B cell (primary cell): ENCODE results near the gene UNC119.

Experiments
- CTCF ChIP-seq: fragments of 200-600 bp; IDR thresholded peaks from one replicate; pipeline ENCODE4 v1.8.0; 2022; ENCODE audit warnings: antibody characterized with exemption, mild to moderate bottlenecking
- EZH2 ChIP-seq: IDR thresholded peaks from 2 replicates; pipeline ENCODE4 v1.6.1; 2012; ENCODE audit warnings: borderline replicate concordance, low read depth, mild to moderate bottlenecking, moderate library complexity, low read length; ENCODE audit not compliant: insufficient read depth, poor library complexity, severe bottlenecking

- TF ChIP-seq CTCF, result no peak
- TF ChIP-seq EZH2, result no peak
Observed at GRCh38 chr17:28549236-28550132, 2.9 kb downstream of the UNC119 start.
